IMR-90 (cell line): ENCODE results near the gene ACBD5. TPM values are rescaled to one million over a fixed set of nuclear protein-coding genes. Genes with fewer than 3 reads are reported as not detected.

ENCODE experiments used
- ATAC-seq: fragments of 200-7000 bp; cut with Tn5 transposase; 2 replicates; pipeline ENCODE4 v1.9.1; 2020; ENCODE audit warnings: low read depth, mild to moderate bottlenecking, moderate library complexity
- BruUV-seq: library from RNA; stranded (reverse); fragments of 400-500 nt; replicated peaks from 2 replicates; lab custom pipeline; 2021; lab: Mats Ljungman, UMichigan
- CTCF ChIA-PET: fragments of 300-600 bp; formaldehyde crosslinking; extraction: SDS; loops from one replicate; lab custom pipeline; 2021; ENCODE audit warnings: antibody characterized with exemption; lab: Yijun Ruan, JAX
- POLR2A ChIA-PET: fragments of 300-600 bp; sonication (Branson Sonifier 250); formaldehyde crosslinking; loops from one replicate; lab custom pipeline; 2022; ENCODE audit warnings: antibody characterized with exemption; ENCODE audit not compliant: unreplicated experiment; lab: Charles Lee
- DNase-seq: peaks from one replicate; pipeline ENCODE4 v3.0.0; 2013
- H2AFZ ChIP-seq: replicated peaks from 2 replicates; pipeline ENCODE3; 2013; ENCODE audit warnings: low read length, mild to moderate bottlenecking; ENCODE audit not compliant: poor library complexity
- H2AK5ac ChIP-seq: 2 replicates; pipeline ENCODE4 v1.6.1; 2013; ENCODE audit warnings: low read depth, low read length, inconsistent platforms
- H2AK9ac ChIP-seq: replicated peaks from 2 replicates; pipeline ENCODE3; 2013; ENCODE audit warnings: mild to moderate bottlenecking, low read depth, low read length, moderate library complexity; ENCODE audit not compliant: poor library complexity
- H2BK120ac ChIP-seq: 2 replicates; pipeline ENCODE4 v1.6.1; 2013; ENCODE audit warnings: low read depth, low read length, inconsistent platforms
- H2BK15ac ChIP-seq: 3 replicates; pipeline ENCODE4 v1.6.1; 2013; ENCODE audit warnings: low read depth, low read length, inconsistent platforms
- H2BK20ac ChIP-seq: 2 replicates; pipeline ENCODE4 v1.6.1; 2013; ENCODE audit warnings: low read depth, mild to moderate bottlenecking, inconsistent platforms, low read length, moderate library complexity
- H2BK5ac ChIP-seq: 2 replicates; pipeline ENCODE4 v1.6.1; 2013; ENCODE audit warnings: mild to moderate bottlenecking, low read depth, low read length, inconsistent platforms; ENCODE audit not compliant: poor library complexity, severe bottlenecking
- H3K14ac ChIP-seq: replicated peaks from 2 replicates; pipeline ENCODE4 v1.6.1; 2013; ENCODE audit warnings: low read depth, low read length, inconsistent platforms
- H3K18ac ChIP-seq: 2 replicates; pipeline ENCODE4 v1.6.1; 2013; ENCODE audit warnings: low read depth, low read length, control low read depth
- H3K23ac ChIP-seq: 2 replicates; pipeline ENCODE4 v1.6.1; 2013; ENCODE audit warnings: low read depth, low read length, inconsistent platforms
- H3K27ac ChIP-seq: 2 replicates; pipeline ENCODE4 v1.5.1; 2013; ENCODE audit warnings: mild to moderate bottlenecking, control low read depth, low read length; ENCODE audit not compliant: insufficient read depth
- H3K27me3 ChIP-seq: 2 replicates; pipeline ENCODE4 v1.6.1; 2013; ENCODE audit warnings: low read length; ENCODE audit not compliant: control insufficient read depth, insufficient read depth
- H3K36me3 ChIP-seq: 2 replicates; pipeline ENCODE4 v1.6.1; 2013; ENCODE audit warnings: low read length, mixed read lengths; ENCODE audit not compliant: control insufficient read depth, insufficient read depth
- H3K4ac ChIP-seq: 2 replicates; pipeline ENCODE4 v1.6.1; 2013; ENCODE audit warnings: low read depth, low read length, inconsistent platforms
- H3K4me1 ChIP-seq: 2 replicates; pipeline ENCODE4 v1.6.1; 2013; ENCODE audit warnings: low read length, mixed read lengths; ENCODE audit not compliant: control insufficient read depth, insufficient read depth
- H3K4me2 ChIP-seq: 2 replicates; pipeline ENCODE4 v1.6.1; 2013; ENCODE audit warnings: low read depth, mild to moderate bottlenecking, control low read depth, low read length, moderate library complexity
- H3K4me3 ChIP-seq: 2 replicates; pipeline ENCODE4 v1.5.1; 2013; ENCODE audit warnings: low read depth, mild to moderate bottlenecking, control low read depth, low read length, moderate library complexity; ENCODE audit not compliant: insufficient read depth
- H3K56ac ChIP-seq: 2 replicates; pipeline ENCODE4 v1.6.1; 2013; ENCODE audit warnings: low read length, inconsistent platforms; ENCODE audit not compliant: insufficient read depth; ENCODE audit errors: extremely low read depth
- H3K79me1 ChIP-seq, 2 experiments: 2 replicates each; pipeline ENCODE4 v1.6.1; 2013; ENCODE audit warnings: low read length in 2 of 2, inconsistent platforms in 1 of 2, low read depth in 1 of 2
- H3K9ac ChIP-seq: 2 replicates; pipeline ENCODE4 v1.6.1; 2013; ENCODE audit warnings: low read depth, low read length, control low read depth
- H3K9me1 ChIP-seq: 2 replicates; pipeline ENCODE4 v1.6.1; 2013; ENCODE audit warnings: low read length, inconsistent platforms; ENCODE audit not compliant: insufficient read depth
- H3K9me3 ChIP-seq: 2 replicates; pipeline ENCODE4 v1.6.1; 2013; ENCODE audit warnings: low read length; ENCODE audit not compliant: control insufficient read depth, insufficient read depth
- H4K20me1 ChIP-seq: 2 replicates; pipeline ENCODE4 v1.6.1; 2013; ENCODE audit warnings: low read length, inconsistent platforms; ENCODE audit not compliant: insufficient read depth
- H4K5ac ChIP-seq: 2 replicates; pipeline ENCODE4 v1.6.1; 2013; ENCODE audit warnings: mild to moderate bottlenecking, low read depth, low read length, control low read depth
- H4K8ac ChIP-seq, 2 experiments: 2 replicates each; pipeline ENCODE4 v1.6.1; 2013; ENCODE audit warnings: low read depth in 2 of 2, low read length in 2 of 2, control low read depth in 1 of 2, inconsistent platforms in 1 of 2
- H4K91ac ChIP-seq: 2 replicates; pipeline ENCODE4 v1.6.1; 2013; ENCODE audit warnings: low read depth, low read length, inconsistent platforms; ENCODE audit not compliant: insufficient read depth
- ELK1 ChIP-seq: fragments of 150-350 bp; IDR thresholded peaks from 2 replicates; pipeline ENCODE4 v1.6.1; 2016; ENCODE audit warnings: low read depth, mild to moderate bottlenecking, low read length, moderate library complexity, borderline replicate concordance
- MAZ ChIP-seq: IDR thresholded peaks from 2 replicates; pipeline ENCODE4 v1.6.1; 2012; ENCODE audit warnings: low read depth, mild to moderate bottlenecking, low read length, improper control_type of control experiment, moderate library complexity, borderline replicate concordance
- MXI1 ChIP-seq: IDR thresholded peaks from 2 replicates; pipeline ENCODE4 v1.6.1; 2012; ENCODE audit warnings: low read depth, mild to moderate bottlenecking, low read length, moderate library complexity, borderline replicate concordance
- NFE2L2 ChIP-seq: fragments of 150-350 bp; IDR thresholded peaks from 2 replicates; pipeline ENCODE4 v1.6.1; 2016; ENCODE audit warnings: low read depth, mild to moderate bottlenecking, low read length
- RCOR1 ChIP-seq: IDR thresholded peaks from 2 replicates; pipeline ENCODE4 v1.6.1; 2012; ENCODE audit warnings: mild to moderate bottlenecking, low read length, improper control_type of control experiment; ENCODE audit not compliant: insufficient replicate concordance
- RFX5 ChIP-seq: IDR thresholded peaks from 2 replicates; pipeline ENCODE4 v1.8.0; 2012; ENCODE audit warnings: low read depth, mild to moderate bottlenecking, low read length, moderate library complexity
- SMC3 ChIP-seq: fragments of 150-350 bp; IDR thresholded peaks from 2 replicates; pipeline ENCODE4 v1.6.1; 2016; ENCODE audit warnings: low read depth, mild to moderate bottlenecking, antibody characterized with exemption, low read length, moderate library complexity
- WGBS, 2 experiments: methylation state at CpG; one replicate each; pipeline versions ENCODE4 v1.1.5 to v1.1.7; 2013; ENCODE audit warnings: missing lambda C conversion rate in 2 of 2; ENCODE audit not compliant: insufficient read length in 1 of 2; ENCODE audit errors: extremely low coverage in 2 of 2; 5-methylcytosine and 5-hydroxymethylcytosine counted together
- dilution Hi-C: fragments of 300-500 bp; cut with HindIII; formaldehyde crosslinking; loops from one replicate; pipeline ENCODE4 v1.14.3; 2018; ENCODE audit warnings: low sequenced_read_pairs; ENCODE audit not compliant: unreplicated experiment
- in situ Hi-C: fragments of 300-500 bp; cut with MboI; formaldehyde crosslinking; loops from 3 replicates; pipeline ENCODE4 v1.14.3; 2019; ENCODE audit warnings: low sequenced_read_pairs, inconsistent platforms, mixed read lengths
- intact Hi-C: fragments of 100-400 bp; cut with micrococcal nuclease; formaldehyde crosslinking; loops from 2 replicates; pipeline ENCODE4 v1.10.0; 2022
- polyA plus RNA-seq, 3 experiments: library from polyadenylated mRNA; depleted of rRNA; stranded (reverse); fragments of >200 nt; gene quantifications; 2 replicates each; pipeline ENCODE4 v1.2.3, GENCODE V29; 2012; ENCODE audit warnings: low replicate concordance in 1 of 3
- total RNA-seq: library from RNA; depleted of rRNA; stranded (reverse); fragments of >200 nt; gene quantifications from 2 replicates; pipeline ENCODE4 v1.2.3, GENCODE V29; 2012

The ACBD5 gene
- total and polyA plus RNA-seq, 2 of the 4 experiments (the other 2 are of a cell fraction), result 7.7 to 11.7 TPM

GRCh38 chr10:27241010-27241651 is 534 bp upstream of the ACBD5 start:
- Histone ChIP-seq H3K9me3 (no peaks in the 10 kb centered on the region), H3K79me1 (peaks cover 0 to 25% of the 10 kb centered on the region in 2 experiments; a peak in 2 of 4 replicates), H3K9ac (peak overlapping the region; percentile 78), H2BK120ac (peak overlapping the region; percentile 32; the same call in 1 of the 2 replicates), H3K4me2 (peak overlapping the region; percentile 70), H2AK5ac (peak overlapping the region; percentile 93), H3K4me1 (peaks cover 9% of the 10 kb centered on the region), H2BK15ac (peak overlapping the region; percentile 53; the same call in 1 of the 3 replicates), H3K14ac (peak overlapping the region; percentile 84; the same call in 1 of the 2 replicates), H3K27me3 (no peaks in the 10 kb centered on the region), H2AFZ (peak overlapping the region; percentile 96), H4K8ac (peak overlapping the region; percentile 98 to 99), H3K9me1 (peaks cover 2% of the 10 kb centered on the region), H3K27ac (peak overlapping the region; percentile 84), H4K20me1 (no peaks in the 10 kb centered on the region), H3K36me3 (no peaks in the 10 kb centered on the region; the same call in 1 of the 2 replicates), H3K4me3 (peak overlapping the region; percentile 73), H3K4ac (peak overlapping the region; percentile 75), H3K23ac (peak overlapping the region; percentile 87), H3K18ac (no peak overlapping the region), H2AK9ac (peak overlapping the region; percentile 95), H2BK5ac (peak overlapping the region; percentile 71), H4K91ac (peak overlapping the region; percentile 81), H4K5ac (peak overlapping the region; percentile 65), H3K56ac (peak overlapping the region; percentile 88; the same call in 1 of the 2 replicates), H2BK20ac (no peak overlapping the region)
- ChIA-PET CTCF (no interaction called here), POLR2A (no interaction called here)
- in situ Hi-C loops (loop anchor here (10.0 kb wide), 1 partner anchor 264 kb away; the partner anchor contains the start of gene RAB18), dilution Hi-C loops (no loop called here), intact Hi-C loops (loop anchor here (5.0 kb wide), 1 partner anchor 261 kb away; the partner anchor contains the start of gene RAB18)
- ATAC-seq (peak; percentile 1), DNase-seq (no peak)
- no TSS peak for BruUV-seq
- TF ChIP-seq NFE2L2, result no peak
- no peak for TF ChIP-seq RCOR1
- no peak for TF ChIP-seq SMC3
- no peak for TF ChIP-seq ELK1
- no peak for TF ChIP-seq MXI1
- no peak for TF ChIP-seq RFX5
- no peak for TF ChIP-seq MAZ
- 4% methylated on average over 15 of the region's 33 CpGs; no CpG with 5 or more reads in 1 of the 2 experiments for WGBS, 2 experiments
